ENCODE data around the gene PDE11A. TPM values are rescaled to one million over a fixed set of nuclear protein-coding genes. Genes with fewer than 3 reads are reported as not detected.

Gene PDE11A
- total RNA-seq, 1 donor from 2014 or later = not detected

DNA sequence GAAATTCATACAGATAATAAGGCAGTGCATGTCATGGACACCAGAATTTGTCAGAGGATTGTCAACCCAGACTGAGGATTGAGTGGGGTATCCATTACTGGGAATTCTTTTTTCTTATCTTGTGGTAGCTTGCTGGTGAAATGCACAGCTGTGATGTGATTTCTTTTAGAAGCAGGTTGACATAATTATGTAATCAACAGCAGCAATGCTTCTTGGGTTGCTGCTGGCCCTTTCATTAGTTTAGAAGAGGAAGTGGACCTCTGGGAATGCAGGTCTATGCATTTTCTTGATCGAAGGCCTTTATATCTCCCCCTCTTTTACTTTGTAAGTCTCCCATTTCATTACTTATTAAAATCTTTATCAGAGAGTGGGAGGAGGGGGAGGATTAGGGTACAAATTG is 360.1 kb downstream of the PDE11A start:
- no peak overlapping the region for H3K4me3 Mint-ChIP-seq
- H3K9me3 Mint-ChIP-seq = no peaks in the 10 kb centered on the region
- H3K27ac Mint-ChIP-seq = no peak overlapping the region
- CTCF ChIA-PET = interaction anchor here (1.1 kb wide), 1 partner anchor 11 kb away, joined by 3 read pairs; no protein-coding TSS in a partner anchor
- POLR2A ChIA-PET = no interaction called here
- H3K27me3 Mint-ChIP-seq = peaks cover 6% of the 10 kb centered on the region
- DNase-seq = no peak
- H3K4me1 Mint-ChIP-seq = no peaks in the 10 kb centered on the region
- intact Hi-C loops (cut with micrococcal nuclease) = no loop called here
- TF ChIP-seq, protein P1, sequence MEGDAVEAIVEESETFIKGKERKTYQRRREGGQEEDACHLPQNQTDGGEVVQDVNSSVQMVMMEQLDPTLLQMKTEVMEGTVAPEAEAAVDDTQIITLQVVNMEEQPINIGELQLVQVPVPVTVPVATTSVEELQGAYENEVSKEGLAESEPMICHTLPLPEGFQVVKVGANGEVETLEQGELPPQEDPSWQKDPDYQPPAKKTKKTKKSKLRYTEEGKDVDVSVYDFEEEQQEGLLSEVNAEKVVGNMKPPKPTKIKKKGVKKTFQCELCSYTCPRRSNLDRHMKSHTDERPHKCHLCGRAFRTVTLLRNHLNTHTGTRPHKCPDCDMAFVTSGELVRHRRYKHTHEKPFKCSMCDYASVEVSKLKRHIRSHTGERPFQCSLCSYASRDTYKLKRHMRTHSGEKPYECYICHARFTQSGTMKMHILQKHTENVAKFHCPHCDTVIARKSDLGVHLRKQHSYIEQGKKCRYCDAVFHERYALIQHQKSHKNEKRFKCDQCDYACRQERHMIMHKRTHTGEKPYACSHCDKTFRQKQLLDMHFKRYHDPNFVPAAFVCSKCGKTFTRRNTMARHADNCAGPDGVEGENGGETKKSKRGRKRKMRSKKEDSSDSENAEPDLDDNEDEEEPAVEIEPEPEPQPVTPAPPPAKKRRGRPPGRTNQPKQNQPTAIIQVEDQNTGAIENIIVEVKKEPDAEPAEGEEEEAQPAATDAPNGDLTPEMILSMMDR (IDR thresholded peaks at IDR 0.05) = no peak
- H3K36me3 Mint-ChIP-seq (ENCODE audit: low read depth) = no peaks in the 10 kb centered on the region
- ATAC-seq (ENCODE audit: low read depth) = no peak

GRCh38 chr2:177711483-177712265 is 360.9 kb downstream of the PDE11A start:
- ATAC-seq (ENCODE audit: low read depth) (no peak), DNase-seq (no peak)
- ChIA-PET POLR2A (no interaction called here), CTCF (interaction anchor here (1.1 kb wide), 1 partner anchor 12 kb away, joined by 3 read pairs; no protein-coding TSS in a partner anchor)
- TF ChIP-seq, protein P1 (IDR thresholded peaks at IDR 0.05) = no peak
- Mint-ChIP-seq H3K4me1 (no peaks in the 10 kb centered on the region), H3K4me3 (no peak overlapping the region), H3K36me3 (ENCODE audit: low read depth) (no peaks in the 10 kb centered on the region), H3K9me3 (no peaks in the 10 kb centered on the region), H3K27ac (no peak overlapping the region), H3K27me3 (peaks cover 6% of the 10 kb centered on the region)
- intact Hi-C loops (cut with micrococcal nuclease) = no loop called here

DNA sequence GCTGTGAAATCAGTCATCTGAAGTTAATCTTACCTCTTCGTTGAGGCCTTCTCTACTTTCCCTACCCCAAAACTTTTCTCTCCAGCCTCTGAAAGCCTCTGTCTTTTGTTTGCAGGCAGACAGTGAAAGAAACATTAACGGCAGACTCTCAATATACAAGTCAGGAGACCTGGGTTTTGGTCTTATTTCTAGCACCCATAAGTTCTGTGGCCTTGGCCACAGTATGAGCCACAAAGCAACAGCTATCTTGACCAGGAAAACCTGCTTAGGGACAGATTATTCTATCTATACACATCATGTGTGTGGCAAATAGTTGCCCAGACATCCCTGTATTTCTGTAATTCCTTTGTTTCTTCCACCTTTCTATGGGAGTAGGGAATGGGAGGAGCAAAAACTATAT is 361.7 kb downstream of the PDE11A start:
- ChIA-PET POLR2A (no interaction called here), CTCF (no interaction called here)
- Mint-ChIP-seq H3K4me1 (no peaks in the 10 kb centered on the region), H3K4me3 (no peak overlapping the region), H3K27me3 (peaks cover 3% of the 10 kb centered on the region), H3K27ac (no peak overlapping the region), H3K9me3 (no peaks in the 10 kb centered on the region), H3K36me3 (ENCODE audit: low read depth) (no peaks in the 10 kb centered on the region)
- ATAC-seq (ENCODE audit: low read depth) (no peak), DNase-seq (no peak)
- intact Hi-C loops (cut with micrococcal nuclease) = no loop called here
- TF ChIP-seq, protein P1 (IDR thresholded peaks at IDR 0.05) = no peak

DNA sequence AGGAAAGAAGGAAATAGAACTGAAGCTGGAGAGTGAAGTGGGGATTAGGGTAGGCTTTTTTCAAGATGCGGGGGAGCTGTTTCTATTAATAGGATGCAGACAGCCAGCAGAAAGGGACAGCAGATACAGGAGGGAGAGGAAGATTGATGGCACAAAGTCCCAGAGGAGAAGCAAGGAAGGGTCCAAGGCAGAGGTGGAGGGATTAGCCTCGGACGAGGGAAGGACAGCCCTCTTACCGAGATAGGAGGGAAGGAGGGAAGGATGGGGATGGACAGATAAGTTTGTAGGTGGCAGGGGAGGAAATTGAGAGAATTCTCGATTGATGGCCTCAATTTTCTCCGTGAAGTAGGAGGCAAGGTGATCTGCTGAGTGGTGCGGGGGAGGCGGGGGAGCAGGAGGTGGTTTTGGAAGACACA is 362.6 kb downstream of the PDE11A start:
- H3K4me1 Mint-ChIP-seq = no peaks in the 10 kb centered on the region
- no peak for ATAC-seq (ENCODE audit: low read depth)
- TF ChIP-seq, protein P1 (IDR thresholded peaks at IDR 0.05) = no peak
- ChIA-PET POLR2A (no interaction called here), CTCF (no interaction called here)
- H3K9me3 Mint-ChIP-seq = no peaks in the 10 kb centered on the region
- no peak overlapping the region for H3K4me3 Mint-ChIP-seq
- no peaks in the 10 kb centered on the region for H3K27me3 Mint-ChIP-seq
- no peak overlapping the region for H3K27ac Mint-ChIP-seq
- intact Hi-C loops (cut with micrococcal nuclease) = no loop called here
- no peak for DNase-seq
- H3K36me3 Mint-ChIP-seq (ENCODE audit: low read depth) = no peaks in the 10 kb centered on the region

DNA sequence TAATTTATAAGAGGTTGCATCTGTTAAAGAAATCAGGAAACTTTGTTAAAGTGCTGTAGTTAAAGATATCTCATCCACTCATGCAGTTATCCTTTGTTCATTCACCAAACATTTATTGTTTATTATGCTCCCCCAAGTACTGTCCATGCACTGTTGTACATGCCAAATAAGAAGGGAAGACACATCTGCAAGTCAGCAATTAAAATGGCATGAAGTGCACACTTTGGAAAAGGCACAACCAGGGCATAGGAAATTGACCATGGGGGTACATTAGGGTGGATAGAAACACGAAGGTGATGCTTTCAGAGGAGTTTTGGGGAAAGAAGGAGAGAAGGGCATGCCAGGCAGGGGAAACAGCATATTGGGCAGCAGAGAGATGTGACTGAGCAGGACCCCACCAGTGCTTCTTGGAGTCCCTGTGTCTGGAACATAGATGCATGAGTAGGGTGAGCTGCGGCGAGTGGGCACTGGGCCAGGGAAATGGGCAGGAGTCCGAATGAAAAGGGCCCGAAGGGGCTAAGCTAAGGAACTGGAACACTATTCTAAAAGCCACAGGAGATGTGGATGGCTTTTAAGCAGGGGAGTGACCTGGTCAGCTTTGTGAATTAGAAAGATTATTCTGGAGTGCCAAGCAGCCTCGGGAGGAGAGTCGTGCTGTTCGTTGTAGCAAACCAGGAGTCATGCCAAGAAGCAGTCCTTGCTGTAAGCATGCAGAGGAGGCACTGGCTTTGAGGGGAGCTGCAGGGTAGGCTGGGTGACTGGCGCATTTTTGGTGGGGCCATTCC is 363.7 kb downstream of the PDE11A start:
- TF ChIP-seq, protein P1 (IDR thresholded peaks at IDR 0.05) = no peak
- Mint-ChIP-seq H3K36me3 (ENCODE audit: low read depth) (no peaks in the 10 kb centered on the region), H3K4me1 (no peaks in the 10 kb centered on the region), H3K9me3 (no peaks in the 10 kb centered on the region), H3K27ac (no peak overlapping the region), H3K27me3 (no peaks in the 10 kb centered on the region), H3K4me3 (no peak overlapping the region)
- POLR2A ChIA-PET = no interaction called here
- CTCF ChIA-PET = no interaction called here
- intact Hi-C loops (cut with micrococcal nuclease) = no loop called here
- no peak for DNase-seq
- no peak for ATAC-seq (ENCODE audit: low read depth)
